GM12878 (cell line): ENCODE results near the gene NOL7. TPM values are rescaled to one million over a fixed set of nuclear protein-coding genes. Genes with fewer than 3 reads are reported as not detected.

Source experiments
- ATAC-seq: fragments of 200-7000 bp; cut with Tn5 transposase; 3 replicates; pipeline ENCODE4 v1.9.1; 2020; ENCODE audit warnings: mild to moderate bottlenecking, moderate library complexity
- BruUV-seq: library from RNA; stranded (reverse); fragments of 400-500 nt; replicated peaks from 2 replicates; lab custom pipeline; 2021; lab: Mats Ljungman, UMichigan
- CTCF ChIA-PET: fragments of 300-600 bp; sonication (Branson Sonifier 250); formaldehyde crosslinking; extraction: SDS; loops from one replicate; lab custom pipeline; 2021; ENCODE audit warnings: inconsistent platforms; lab: Yijun Ruan, JAX
- POLR2A ChIA-PET: fragments of 350-600 bp; formaldehyde crosslinking; extraction: SDS; loops from one replicate; lab custom pipeline; 2021; ENCODE audit warnings: inconsistent platforms; lab: Charles Lee
- RAD21 ChIA-PET: fragments of 300-600 bp; sonication (Branson Sonifier 250); formaldehyde crosslinking; loops from one replicate; lab custom pipeline; 2023; ENCODE audit warnings: antibody characterized with exemption; ENCODE audit not compliant: unreplicated experiment; lab: Charles Lee
- SMC1A ChIA-PET: fragments of 300-600 bp; sonication (Branson Sonifier 250); formaldehyde crosslinking; loops from one replicate; lab custom pipeline; 2023; ENCODE audit not compliant: unreplicated experiment, uncharacterized antibody; lab: Charles Lee
- DNase-seq: peaks from one replicate; pipeline ENCODE4 v3.0.0-alpha.2; 2011; ENCODE audit warnings: low read depth, low spot score
- FAIRE-seq: peaks from 3 replicates; lab custom pipeline; 2011; peaks lifted over from hg19 to GRCh38; lab: Jason Lieb, UNC
- H2AFZ ChIP-seq: 2 replicates; pipeline ENCODE4 v1.6.0; 2011; ENCODE audit warnings: low read depth, low read length, control low read depth; ENCODE audit not compliant: control insufficient read depth
- H3K27ac ChIP-seq: 2 replicates; pipeline ENCODE4 v1.5.1; 2011; ENCODE audit warnings: control low read depth; ENCODE audit not compliant: control insufficient read depth, insufficient read depth
- H3K27me3 ChIP-seq, 2 experiments: replicated peaks in 1 of 2; 2 replicates each; pipeline versions ENCODE4 v1.6.0 to v1.6.1; 2011; ENCODE audit warnings: low read length in 1 of 2; ENCODE audit not compliant: control insufficient read depth in 2 of 2, insufficient read depth in 2 of 2
- H3K36me3 ChIP-seq, 2 experiments: 2 replicates each; pipeline ENCODE4 v1.5.1; 2011; ENCODE audit warnings: low read length in 1 of 2; ENCODE audit not compliant: control insufficient read depth in 2 of 2, insufficient read depth in 2 of 2
- H3K4me1 ChIP-seq: 2 replicates; pipeline ENCODE4 v1.6.1; 2011; ENCODE audit warnings: mild to moderate bottlenecking, low read length, moderate library complexity, mixed read lengths; ENCODE audit not compliant: control insufficient read depth, insufficient read depth
- H3K4me2 ChIP-seq: 2 replicates; pipeline ENCODE4 v1.6.0; 2011; ENCODE audit warnings: control low read depth; ENCODE audit not compliant: control insufficient read depth, insufficient read depth
- H3K4me3 ChIP-seq: fragments of 200-600 bp; sonication (generic); 2 replicates; pipeline ENCODE4 v1.5.1; 2016
- H3K79me2 ChIP-seq: 2 replicates; pipeline ENCODE4 v1.6.0; 2011; ENCODE audit warnings: low read length; ENCODE audit not compliant: control insufficient read depth, insufficient read depth
- H3K9ac ChIP-seq: 2 replicates; pipeline ENCODE4 v1.8.0; 2011; ENCODE audit warnings: low read length, control low read depth, mixed read lengths; ENCODE audit not compliant: control insufficient read depth, insufficient read depth
- H3K9me3 ChIP-seq: replicated peaks from 3 replicates; pipeline ENCODE4 v1.5.1; 2011; ENCODE audit warnings: mild to moderate bottlenecking, low read length; ENCODE audit not compliant: control insufficient read depth, insufficient read depth
- H4K20me1 ChIP-seq: 2 replicates; pipeline ENCODE4 v1.6.0; 2011; ENCODE audit not compliant: control insufficient read depth, insufficient read depth
- CBX3 ChIP-seq: fragments of 200-600 bp; sonication (generic); IDR thresholded peaks from 2 replicates; pipeline ENCODE4 v1.6.1; 2016; ENCODE audit warnings: low read depth, borderline replicate concordance
- ESRRA ChIP-seq: IDR thresholded peaks from 2 replicates; pipeline ENCODE4 v1.6.1; 2012; ENCODE audit warnings: mild to moderate bottlenecking, low read length, improper control_type of control experiment
- NFIC ChIP-seq: IDR thresholded peaks from 2 replicates; pipeline ENCODE4 v1.6.1; 2012; ENCODE audit warnings: low read depth, mild to moderate bottlenecking, inconsistent platforms, low read length, moderate library complexity
- SMC3 ChIP-seq: IDR thresholded peaks from 2 replicates; pipeline ENCODE4 v1.6.1; 2011; ENCODE audit warnings: low read length, improper control_type of control experiment, borderline replicate concordance
- TBL1XR1 ChIP-seq: IDR thresholded peaks from 2 replicates; pipeline ENCODE4 v1.6.1; 2012; ENCODE audit warnings: low read depth, low read length, improper control_type of control experiment
- WGBS: methylation state at CpG from one replicate; pipeline ENCODE4 v1.1.6; 2016; ENCODE audit warnings: low lambda C conversion rate; ENCODE audit not compliant: insufficient replicate concordance, insufficient coverage; ENCODE audit errors: missing lambda C conversion rate; 5-methylcytosine and 5-hydroxymethylcytosine counted together
- in situ Hi-C: fragments of 300-500 bp; cut with MboI; formaldehyde crosslinking; loops from 9 replicates; pipeline ENCODE4 v1.14.3; 2018; ENCODE audit warnings: mixed read lengths
- intact Hi-C: fragments of 100-400 bp; cut with micrococcal nuclease; formaldehyde crosslinking; loops from one replicate; pipeline ENCODE4 v1.14.2; 2022; ENCODE audit not compliant: unreplicated experiment
- polyA plus RNA-seq, 11 experiments: library from polyadenylated mRNA; depleted of rRNA in 4 of 11; unstranded in 6 of 11; stranded (reverse) in 5 of 11; fragments of >200 nt; fragmentation: Nextera tagmentation in 4 of 11; fragmentation: Illumina TruSeq in 1 of 11; extraction: Ambion mirVana in 4 of 11; extraction: Trizol in 1 of 11; gene quantifications; 1 replicate in 1 of 11; 2 replicates in 10 of 11; pipeline versions ENCODE4 v1.2.1 to v1.2.3, GENCODE V29; 2011 to 2016; ENCODE audit warnings: inconsistent platforms in 2 of 11, missing spikeins in 2 of 11, low read depth in 1 of 11
- total RNA-seq, 4 experiments: library from RNA; depleted of rRNA in 3 of 4; stranded (reverse); fragments of >200 nt in 3 of 4; fragmentation: Illumina TruSeq in 1 of 4; extraction: Trizol in 1 of 4; gene quantifications; 2 replicates each; pipeline versions ENCODE4 v1.2.1 to v1.2.3, GENCODE V29; 2013 to 2021
- TF ChIP-seq, protein P1 (sequence below): fragments of 450-650 bp; IDR thresholded peaks from 2 replicates; pipeline ENCODE4 v1.6.1; 2017; ENCODE audit warnings: mild to moderate bottlenecking, moderate library complexity

The NOL7 gene
- total and polyA plus RNA-seq, 10 of the 15 experiments (the other 5 are each of a cell fraction or from before 2014, with no cell fraction given): 12.2 to 222 (median 86.2) TPM

DNA sequence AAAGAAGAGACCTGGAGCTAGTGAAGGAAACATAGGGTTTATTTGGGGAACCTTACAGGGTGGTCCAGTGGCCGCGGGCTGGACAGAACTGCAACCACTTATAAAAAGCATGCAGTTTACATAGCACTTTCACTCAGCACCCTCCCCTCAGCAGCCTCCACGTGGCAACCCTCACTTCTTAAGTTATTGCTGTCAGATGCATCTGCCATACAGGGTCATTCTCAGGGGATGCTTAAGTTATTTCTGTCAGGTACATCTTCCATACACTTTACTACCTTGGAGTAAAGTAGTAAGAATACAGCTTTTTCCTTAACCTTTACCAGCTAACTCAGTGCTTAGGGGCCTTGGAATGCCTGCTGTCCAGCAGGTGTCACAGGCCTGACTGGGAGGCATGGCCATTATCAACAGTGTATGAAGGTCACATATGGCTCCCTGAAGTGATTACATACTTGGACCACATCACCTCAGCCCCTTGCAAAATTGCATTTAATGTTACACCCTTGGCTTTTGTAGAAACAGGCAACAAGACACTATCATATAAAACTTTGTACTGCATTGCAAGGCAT, 2.0 kb upstream of the NOL7 start (continued):
- TF ChIP-seq, protein P1, sequence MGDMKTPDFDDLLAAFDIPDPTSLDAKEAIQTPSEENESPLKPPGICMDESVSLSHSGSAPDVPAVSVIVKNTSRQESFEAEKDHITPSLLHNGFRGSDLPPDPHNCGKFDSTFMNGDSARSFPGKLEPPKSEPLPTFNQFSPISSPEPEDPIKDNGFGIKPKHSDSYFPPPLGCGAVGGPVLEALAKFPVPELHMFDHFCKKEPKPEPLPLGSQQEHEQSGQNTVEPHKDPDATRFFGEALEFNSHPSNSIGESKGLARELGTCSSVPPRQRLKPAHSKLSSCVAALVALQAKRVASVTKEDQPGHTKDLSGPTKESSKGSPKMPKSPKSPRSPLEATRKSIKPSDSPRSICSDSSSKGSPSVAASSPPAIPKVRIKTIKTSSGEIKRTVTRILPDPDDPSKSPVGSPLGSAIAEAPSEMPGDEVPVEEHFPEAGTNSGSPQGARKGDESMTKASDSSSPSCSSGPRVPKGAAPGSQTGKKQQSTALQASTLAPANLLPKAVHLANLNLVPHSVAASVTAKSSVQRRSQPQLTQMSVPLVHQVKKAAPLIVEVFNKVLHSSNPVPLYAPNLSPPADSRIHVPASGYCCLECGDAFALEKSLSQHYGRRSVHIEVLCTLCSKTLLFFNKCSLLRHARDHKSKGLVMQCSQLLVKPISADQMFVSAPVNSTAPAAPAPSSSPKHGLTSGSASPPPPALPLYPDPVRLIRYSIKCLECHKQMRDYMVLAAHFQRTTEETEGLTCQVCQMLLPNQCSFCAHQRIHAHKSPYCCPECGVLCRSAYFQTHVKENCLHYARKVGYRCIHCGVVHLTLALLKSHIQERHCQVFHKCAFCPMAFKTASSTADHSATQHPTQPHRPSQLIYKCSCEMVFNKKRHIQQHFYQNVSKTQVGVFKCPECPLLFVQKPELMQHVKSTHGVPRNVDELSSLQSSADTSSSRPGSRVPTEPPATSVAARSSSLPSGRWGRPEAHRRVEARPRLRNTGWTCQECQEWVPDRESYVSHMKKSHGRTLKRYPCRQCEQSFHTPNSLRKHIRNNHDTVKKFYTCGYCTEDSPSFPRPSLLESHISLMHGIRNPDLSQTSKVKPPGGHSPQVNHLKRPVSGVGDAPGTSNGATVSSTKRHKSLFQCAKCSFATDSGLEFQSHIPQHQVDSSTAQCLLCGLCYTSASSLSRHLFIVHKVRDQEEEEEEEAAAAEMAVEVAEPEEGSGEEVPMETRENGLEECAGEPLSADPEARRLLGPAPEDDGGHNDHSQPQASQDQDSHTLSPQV: no peak
- TF ChIP-seq ESRRA (no peak), CBX3 (no peak), NFIC (no peak)

DNA sequence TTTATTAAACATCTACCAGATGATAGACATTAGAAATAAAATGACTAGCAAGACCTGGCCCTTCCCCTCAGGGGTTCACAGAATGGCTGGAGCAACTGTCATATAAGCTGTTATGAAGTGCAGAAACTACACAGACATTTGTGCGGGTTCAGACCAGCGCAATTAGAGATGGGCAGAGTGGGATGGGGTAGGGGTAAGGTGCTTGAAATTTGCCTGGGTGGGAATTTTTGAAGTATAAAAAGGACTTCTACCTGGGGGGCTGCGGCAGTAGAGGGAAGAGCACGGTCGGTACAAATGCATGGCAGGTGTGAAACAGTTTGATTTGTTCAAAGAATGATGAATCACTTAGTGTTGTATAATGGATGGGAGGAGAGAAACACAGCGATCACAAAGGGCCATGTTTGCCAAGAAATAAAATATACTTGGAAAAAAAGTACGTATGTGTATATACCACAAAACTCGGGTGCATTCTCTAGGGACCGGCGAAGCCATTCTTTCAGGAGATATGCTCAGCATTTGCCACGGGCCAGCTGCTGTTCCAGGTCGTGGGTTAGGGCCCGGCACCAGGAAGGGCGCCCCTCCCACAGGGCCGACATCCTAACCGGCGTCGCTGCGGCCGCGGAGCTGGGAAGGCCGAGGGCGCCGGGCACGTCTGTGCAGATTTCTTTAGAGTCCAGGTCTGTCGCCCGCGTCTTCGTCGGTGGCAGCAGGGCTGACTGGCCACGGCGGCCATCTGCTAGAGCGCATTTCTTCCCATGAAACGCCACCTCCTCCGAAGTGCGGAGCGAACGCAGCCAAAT, 809 bp upstream of the NOL7 start:
- Histone ChIP-seq H3K27me3 (no peaks in the 10 kb centered on the region), H3K27ac (peak overlapping the region; percentile 96), H3K4me2 (peak overlapping the region; percentile 89), H3K79me2 (peaks cover 41% of the 10 kb centered on the region), H2AFZ (peak overlapping the region; percentile 92), H4K20me1 (no peaks in the 10 kb centered on the region), H3K36me3 (peaks cover 4 to 15% of the 10 kb centered on the region in 2 experiments; a peak in 3 of 4 replicates), H3K4me1 (peaks cover 17% of the 10 kb centered on the region), H3K4me3 (peak overlapping the region; percentile 94), H3K9me3 (no peaks in the 10 kb centered on the region), H3K9ac (peak overlapping the region; percentile 96)
- in situ Hi-C loops: no loop called here
- ChIA-PET CTCF (interaction anchor here (0.7 to 4.5 kb wide), 20 partner anchors 8 to 496 kb away, joined by 3 to 41 read pairs (median 4); partner anchors contain the start of gene SIRT5), RAD21 (interaction anchor here (0.5 to 3.8 kb wide), 13 partner anchors 10 to 286 kb away, joined by 3 to 22 read pairs (median 5); partner anchors contain the start of genes GFOD1, SIRT5 and TBC1D7), POLR2A (interaction anchor here (0.8 to 2.2 kb wide), 6 partner anchors 18 to 127 kb away, joined by 3 to 12 read pairs (median 6); partner anchors contain the start of genes RANBP9 and SIRT5), SMC1A (interaction anchor here (0.6 to 2.7 kb wide), 9 partner anchors 10 to 473 kb away, joined by 3 to 14 read pairs (median 5); partner anchors contain the start of genes MCUR1 and SIRT5)
- DNase-seq (no peak), FAIRE-seq (no peak), ATAC-seq (peak; percentile 42)
- intact Hi-C loops: loop anchor here (2.0 to 10.0 kb wide), 3 partner anchors 40 to 420 kb away; partner anchors contain the start of gene SIRT5
- BruUV-seq: TSS peak; percentile 86
- 0% methylated on average over 38 of the region's 38 CpGs for WGBS
- TF ChIP-seq TBL1XR1: no peak
- peak; percentile 9; the same call in 1 of the 2 replicates for TF ChIP-seq SMC3
